ENCODE data around the gene RASA3.

- TF ChIP-seq CTCF (IDR thresholded peaks at IDR 0.05; ENCODE audit: low read length): no peak
- TF ChIP-seq EZH2 (optimal IDR thresholded peaks at IDR 0.05; ENCODE audit: low read depth, low read length): no peak
Measured at GRCh38 chr13:114121496-114122126, 10.8 kb downstream of the RASA3 start.

Data from MM.1S (cell line).